Ovary (tissue), 9 donors: ENCODE data around the gene ACAP3. TPM values are rescaled to one million over a fixed set of nuclear protein-coding genes. Genes with fewer than 3 reads are reported as not detected.

Source experiments
- DNase-seq, 5 donors: peaks; one replicate each; pipeline ENCODE4 v3.0.0-alpha.2; 2019 to 2020
- H3K27ac ChIP-seq, 2 donors: fragments of 200-600 bp; one replicate each; pipeline versions ENCODE4 v1.5.1 to v1.8.0; 2019 to 2022
- H3K27me3 ChIP-seq: fragments of 200-600 bp; one replicate; pipeline ENCODE4 v1.8.0; 2022
- H3K36me3 ChIP-seq: fragments of 200-600 bp; sonication (generic); one replicate; pipeline ENCODE4 v1.5.1; 2019
- H3K4me1 ChIP-seq: one replicate; pipeline ENCODE4 v1.8.1; 2013; ENCODE audit warnings: mild to moderate bottlenecking, moderate library complexity; ENCODE audit not compliant: insufficient read depth
- H3K4me3 ChIP-seq: fragments of 200-600 bp; sonication (generic); one replicate; pipeline ENCODE4 v1.5.1; 2017
- H3K9me3 ChIP-seq, 2 donors: fragments of 200-600 bp in 1 of 2; sonication (generic) in 1 of 2; one replicate each; pipeline versions ENCODE4 v1.5.1 to v1.8.1; 2013 to 2019; ENCODE audit warnings: mild to moderate bottlenecking in 1 of 2, moderate library complexity in 1 of 2
- EP300 ChIP-seq: sonication (generic); formaldehyde crosslinking; IDR thresholded peaks from one replicate; pipeline ENCODE4 v1.6.1; 2017; ENCODE audit warnings: antibody characterized with exemption
- POLR2A ChIP-seq: fragments of 450-650 bp; IDR thresholded peaks from one replicate; pipeline ENCODE4 v1.6.1; 2017; ENCODE audit warnings: antibody characterized with exemption, mild to moderate bottlenecking, moderate library complexity
- WGBS, 3 donors: extraction: QIAGEN DNeasy Blood & Tissue Kit in 1 of 3; methylation state at CpG; one replicate each; pipeline versions ENCODE4 v1.1.5 to v1.1.7; 2013 to 2017; 5-methylcytosine and 5-hydroxymethylcytosine counted together
- intact Hi-C, 4 donors: fragments of 100-400 bp; cut with DNase I; formaldehyde crosslinking; loops; one replicate each; pipeline versions ENCODE4 v1.11.0 to v1.15.1; 2022 to 2023
- polyA plus RNA-seq, 2 donors: library from polyadenylated mRNA; stranded (reverse); fragments of 200-250 nt in 1 of 2; fragments of 350-450 nt in 1 of 2; fragmentation: Illumina TruSeq in 1 of 2; extraction: RNeasy Lipid Tissue Mini Kit (QIAGEN cat#74804) in 1 of 2; gene quantifications; one replicate each; pipeline ENCODE4 v1.2.3, GENCODE V29; 2013 to 2014
- total RNA-seq, 7 donors: library from RNA; depleted of rRNA in 2 of 7; stranded (reverse); fragments of >200 nt in 2 of 7; fragmentation: NEBNext Ultra II Directional in 3 of 7; extraction: Animal tissue kit (Norgen Biotek cat#: 25700) in 3 of 7; gene quantifications; one replicate each; pipeline versions ENCODE4 v1.1.0 to v1.2.4, GENCODE V29; 2016 to 2023
- TF ChIP-seq, protein P1 (sequence below), 3 donors: fragments of 450-650 bp in 2 of 3; fragments of 200-600 bp in 1 of 3; IDR thresholded peaks; one replicate each; pipeline versions ENCODE4 v1.5.1 to v1.8.0; 2016 to 2022; ENCODE audit warnings: antibody characterized with exemption in 3 of 3, mild to moderate bottlenecking in 1 of 3
- donor health status: DM: no; HTN: no; CAD: no; lungs with moderate emphysema.
- donor health status: DM: no; HTN: no; CAD: no.
- donor health status: Bipolar disorder and iron deficiency.
- donor health status: DM: yes; HTN: yes; CAD: no.
- donor health status: DM: no; HTN: no; CAD: no.
- donor health status: DM: yes; HTN: yes; CAD: no.

Gene ACAP3
- total and polyA plus RNA-seq, 9 donors, result 3.5 to 62.4 (median 45.1) TPM

DNA sequence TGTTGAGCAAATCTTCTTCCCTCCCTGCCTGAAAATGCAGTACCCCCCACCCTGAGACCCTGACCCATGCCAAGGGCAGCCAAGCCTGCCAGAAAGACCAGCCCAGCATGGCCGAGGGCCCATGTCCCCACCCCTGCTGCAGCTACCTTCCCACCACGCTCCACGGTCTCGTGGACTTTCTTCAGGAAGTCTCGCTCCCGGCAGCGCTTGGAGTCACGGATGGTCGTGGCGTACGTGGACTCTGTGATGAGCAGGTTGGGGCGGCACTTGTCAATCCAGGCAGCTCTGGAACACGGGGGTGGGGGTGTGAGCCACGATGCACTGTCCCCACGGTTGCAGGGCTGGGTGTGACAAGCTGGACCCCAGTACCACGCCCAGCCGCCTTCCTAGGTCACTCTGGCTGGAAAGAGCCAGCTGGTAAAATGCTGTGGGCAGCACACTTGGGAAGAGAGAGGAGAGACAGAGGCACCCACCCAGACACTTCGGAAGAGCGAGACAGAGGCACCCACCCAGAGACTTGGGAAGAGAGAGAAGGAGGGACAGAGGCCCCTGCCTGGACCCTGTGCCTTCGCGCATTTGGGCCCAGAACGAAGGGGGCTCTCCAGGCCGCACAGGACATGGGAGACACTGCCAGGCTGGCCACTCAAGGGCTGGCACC is 7.1 kb upstream of the ACAP3 start:
- 85 to 90% (median 88%) methylated on average over 23 of the region's 23 CpGs for WGBS, 3 donors
- Histone ChIP-seq H3K9me3 (no peaks in the 10 kb centered on the region), H3K27ac (no peak overlapping the region), H3K36me3 (no peaks in the 10 kb centered on the region), H3K4me3 (no peak overlapping the region), H3K4me1 (peaks cover 6% of the 10 kb centered on the region), H3K27me3 (no peaks in the 10 kb centered on the region)
- DNase-seq, result no peak
- no peak for TF ChIP-seq POLR2A
- TF ChIP-seq, protein P1, sequence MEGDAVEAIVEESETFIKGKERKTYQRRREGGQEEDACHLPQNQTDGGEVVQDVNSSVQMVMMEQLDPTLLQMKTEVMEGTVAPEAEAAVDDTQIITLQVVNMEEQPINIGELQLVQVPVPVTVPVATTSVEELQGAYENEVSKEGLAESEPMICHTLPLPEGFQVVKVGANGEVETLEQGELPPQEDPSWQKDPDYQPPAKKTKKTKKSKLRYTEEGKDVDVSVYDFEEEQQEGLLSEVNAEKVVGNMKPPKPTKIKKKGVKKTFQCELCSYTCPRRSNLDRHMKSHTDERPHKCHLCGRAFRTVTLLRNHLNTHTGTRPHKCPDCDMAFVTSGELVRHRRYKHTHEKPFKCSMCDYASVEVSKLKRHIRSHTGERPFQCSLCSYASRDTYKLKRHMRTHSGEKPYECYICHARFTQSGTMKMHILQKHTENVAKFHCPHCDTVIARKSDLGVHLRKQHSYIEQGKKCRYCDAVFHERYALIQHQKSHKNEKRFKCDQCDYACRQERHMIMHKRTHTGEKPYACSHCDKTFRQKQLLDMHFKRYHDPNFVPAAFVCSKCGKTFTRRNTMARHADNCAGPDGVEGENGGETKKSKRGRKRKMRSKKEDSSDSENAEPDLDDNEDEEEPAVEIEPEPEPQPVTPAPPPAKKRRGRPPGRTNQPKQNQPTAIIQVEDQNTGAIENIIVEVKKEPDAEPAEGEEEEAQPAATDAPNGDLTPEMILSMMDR (IDR thresholded peaks at IDR 0.05), result no peak
- TF ChIP-seq EP300, result no peak
- intact Hi-C loops, result loop anchor here in 1 of 4 donors (10.0 kb wide), 1 partner anchor 190 kb away; no protein-coding TSS in a partner anchor

DNA sequence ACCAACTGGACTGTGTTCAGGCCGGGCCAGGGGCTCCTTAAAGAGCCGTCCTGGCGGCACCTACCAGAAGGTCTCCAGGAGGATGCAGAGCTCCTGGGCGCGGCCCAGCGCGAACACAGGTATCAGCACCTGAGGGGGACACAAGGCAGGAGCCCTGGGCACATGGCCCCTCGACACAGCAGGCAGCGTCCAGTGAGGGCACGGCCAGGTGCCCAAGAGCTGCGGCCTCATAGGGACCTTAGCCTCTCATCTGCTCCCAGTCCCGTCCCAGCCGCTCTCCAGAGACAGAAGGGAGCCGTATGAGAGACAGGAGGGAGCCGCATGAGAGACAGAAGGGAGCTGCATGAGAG is 6.5 kb upstream of the ACAP3 start:
- H3K9me3 ChIP-seq, result no peaks in the 10 kb centered on the region
- TF ChIP-seq POLR2A (no peak), EP300 (no peak)
- TF ChIP-seq, protein P1 (IDR thresholded peaks at IDR 0.05), result no peak
- intact Hi-C loops, result loop anchor here in 1 of 4 donors (10.0 kb wide), 1 partner anchor 191 kb away; no protein-coding TSS in a partner anchor
- WGBS, 3 donors, result 93 to 95% (median 95%) methylated on average over 15 of the region's 15 CpGs
- DNase-seq, result no peak
- no peak overlapping the region for H3K4me3 ChIP-seq
- no peaks in the 10 kb centered on the region for H3K36me3 ChIP-seq
- no peak overlapping the region for H3K27ac ChIP-seq
- H3K4me1 ChIP-seq, result peaks cover 9% of the 10 kb centered on the region
- H3K27me3 ChIP-seq, result no peaks in the 10 kb centered on the region

DNA sequence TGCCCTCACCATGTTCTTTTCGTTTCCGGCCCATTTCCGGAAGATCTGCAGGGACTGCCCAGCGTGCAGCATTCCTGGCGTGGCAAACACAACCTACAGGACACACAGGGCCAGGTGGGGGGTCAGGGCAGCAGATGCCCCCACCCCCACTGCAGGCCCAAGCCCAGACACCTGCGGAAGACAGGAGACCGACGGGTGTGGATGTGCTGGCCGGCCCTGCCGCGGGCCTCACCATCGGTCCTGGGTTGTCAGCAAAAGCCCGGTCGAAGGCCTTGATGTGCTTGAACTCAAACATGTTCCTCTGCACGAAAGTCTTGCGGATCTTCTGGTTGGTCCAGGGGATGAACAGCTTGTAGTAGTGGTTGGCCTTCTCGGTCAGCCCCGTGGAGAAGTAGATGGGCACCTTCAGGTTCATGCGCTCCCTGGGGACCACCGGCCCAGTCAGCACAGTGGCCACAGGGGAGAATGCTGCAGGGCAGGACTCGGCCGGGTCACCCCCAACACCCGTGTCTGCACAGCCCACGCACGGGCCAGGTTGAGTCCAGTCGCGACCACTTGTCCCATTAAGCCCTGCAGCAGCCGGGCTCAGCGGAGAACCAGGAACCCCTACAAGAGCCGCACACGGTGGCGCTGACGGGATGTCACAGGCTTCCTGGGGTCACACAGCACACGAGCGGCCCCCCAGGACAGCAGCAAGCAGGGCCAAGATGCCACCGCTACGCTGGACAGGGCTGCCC is 5.9 kb upstream of the ACAP3 start:
- no peaks in the 10 kb centered on the region for H3K36me3 ChIP-seq
- no peaks in the 10 kb centered on the region for H3K9me3 ChIP-seq
- DNase-seq, result no peak
- peaks cover 10% of the 10 kb centered on the region for H3K4me1 ChIP-seq
- WGBS, 3 donors, result 82 to 89% (median 83%) methylated on average over 37 of the region's 37 CpGs
- TF ChIP-seq EP300 (no peak), POLR2A (no peak)
- TF ChIP-seq, protein P1 (IDR thresholded peaks at IDR 0.05), result no peak
- no peak overlapping the region for H3K4me3 ChIP-seq
- intact Hi-C loops, result loop anchor here in 1 of 4 donors (10.0 kb wide), 1 partner anchor 191 kb away; no protein-coding TSS in a partner anchor
- H3K27me3 ChIP-seq, result no peaks in the 10 kb centered on the region
- H3K27ac ChIP-seq, result no peak overlapping the region

DNA sequence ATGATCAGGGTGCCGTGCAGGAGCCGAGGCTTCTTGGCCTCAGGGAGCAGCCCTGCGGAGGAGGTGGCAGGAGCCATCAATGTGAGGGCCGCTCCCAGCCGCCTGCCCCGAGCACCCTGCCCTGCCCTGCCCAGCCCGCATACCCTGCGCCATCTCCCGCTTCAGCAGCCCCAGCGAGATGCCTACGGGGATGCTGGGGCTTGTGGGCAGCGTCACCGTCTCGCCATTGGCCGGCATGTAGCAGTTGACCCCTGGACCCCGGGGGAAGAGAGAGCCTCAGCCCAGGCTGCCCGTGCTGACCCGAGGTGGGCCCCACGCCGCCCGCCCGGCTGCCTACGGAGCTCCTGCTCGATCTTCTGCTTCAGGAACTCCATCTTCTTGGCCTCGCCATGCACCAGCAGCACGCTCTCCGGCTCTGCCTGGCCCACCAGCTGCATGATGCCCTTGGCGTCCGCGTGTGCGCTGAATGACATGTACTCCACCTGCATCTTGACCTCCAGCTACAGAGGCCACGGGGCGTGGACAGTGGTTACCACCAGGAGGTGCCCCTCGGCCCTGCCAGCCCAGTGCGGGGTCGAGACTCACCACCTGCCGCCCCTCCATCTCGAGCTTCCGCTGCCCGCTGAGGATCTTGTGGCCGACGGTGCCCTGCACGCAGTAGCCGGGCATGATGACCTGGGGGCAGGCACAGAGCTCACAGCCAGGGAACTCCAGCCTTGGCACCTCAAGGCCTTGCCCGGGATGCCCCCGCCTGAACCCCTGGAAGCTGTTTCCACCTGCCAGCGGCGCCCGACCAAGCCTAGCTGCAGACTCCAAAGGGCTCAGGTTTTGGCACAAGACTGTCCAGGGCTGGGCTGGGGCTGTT is 5.0 kb upstream of the ACAP3 start:
- no peaks in the 10 kb centered on the region for H3K36me3 ChIP-seq
- no peak overlapping the region for H3K4me3 ChIP-seq
- no peaks in the 10 kb centered on the region for H3K27me3 ChIP-seq
- no peak for DNase-seq
- no peak overlapping the region for H3K27ac ChIP-seq
- intact Hi-C loops, result loop anchor here in 1 of 4 donors (10.0 kb wide), 1 partner anchor 192 kb away; no protein-coding TSS in a partner anchor
- H3K4me1 ChIP-seq, result peaks cover 10% of the 10 kb centered on the region
- 84 to 88% (median 88%) methylated on average over 49 of the region's 49 CpGs for WGBS, 3 donors
- no peaks in the 10 kb centered on the region for H3K9me3 ChIP-seq
- TF ChIP-seq, protein P1 (IDR thresholded peaks at IDR 0.05), result no peak
- TF ChIP-seq EP300 (no peak), POLR2A (no peak)
